GM12891 (cell line): Measurements from ENCODE around the gene RAB3C.

Source experiments
- PAX5 ChIP-seq: IDR thresholded peaks from 2 replicates; pipeline ENCODE4 v1.6.1; 2011; ENCODE audit warnings: low read length, moderate library complexity, mild to moderate bottlenecking; ENCODE audit not compliant: insufficient read depth, severe bottlenecking
- POLR2A ChIP-seq: IDR thresholded peaks from 2 replicates; pipeline ENCODE4 v1.6.1; 2011; ENCODE audit warnings: low read depth, low read length, control low read depth
- POLR2AphosphoS5 ChIP-seq: IDR thresholded peaks from 2 replicates; pipeline ENCODE4 v1.6.1; 2011; ENCODE audit warnings: low read depth, low read length, control low read depth
- POU2F2 ChIP-seq: IDR thresholded peaks from 2 replicates; pipeline ENCODE4 v1.6.1; 2011; ENCODE audit warnings: low read depth, mild to moderate bottlenecking, control low read depth, low read length, moderate library complexity
- SPI1 ChIP-seq: IDR thresholded peaks from 2 replicates; pipeline ENCODE4 v1.6.1; 2011; ENCODE audit warnings: low read depth, low read length, control low read depth
- TAF1 ChIP-seq: IDR thresholded peaks from 2 replicates; pipeline ENCODE4 v1.6.1; 2011; ENCODE audit warnings: low read depth, low read length, control low read depth

GRCh38 chr5:58816181-58816731, 233.4 kb downstream of the RAB3C start:
- TF ChIP-seq POLR2A (no peak), POLR2AphosphoS5 (no peak), TAF1 (no peak), SPI1 (no peak), PAX5 (no peak), POU2F2 (no peak)
